Cerebellar nuclear complex (tissue), 1 donor: ENCODE results near the gene ACO1.

Experiments
- DNase-seq, 2 experiments: peaks; one replicate each; lab custom pipeline; 2025; lab: John Stamatoyannopoulos, UW

Gene ACO1

GRCh38 chr9:32497921-32498320, 113.5 kb downstream of the ACO1 start:
- no peak for DNase-seq

GRCh38 chr9:32500768-32501167, 116.3 kb downstream of the ACO1 start:
- DNase-seq, result no peak

GRCh38 chr9:32501868-32502267, 117.4 kb downstream of the ACO1 start:
- DNase-seq, result no peak

- no peak for DNase-seq
These were observed 118.0 kb downstream of the ACO1 start for GRCh38 chr9:32502464-32502863.

GRCh38 chr9:32503008-32503407, 118.6 kb downstream of the ACO1 start:
- no peak for DNase-seq
